ENCODE data around the gene TRA2B.

The TRA2B gene

GRCh38 chr3:185937689-185938374, at the start of gene TRA2B:
TRA2B (minus strand) TSS chr3:185938014; CDS start chr3:185937860, 154 bp downstream.
- peak; percentile 99 for DNase-seq (ENCODE audit: low read depth, low spot score)

- no peak for DNase-seq (ENCODE audit: low read depth, low spot score)
These were observed 48.5 kb upstream of the TRA2B start for GRCh38 chr3:185986198-185986777.

GRCh38 chr3:185984203-185984602, 46.4 kb upstream of the TRA2B start:
- DNase-seq (ENCODE audit: low read depth, low spot score), result no peak

GRCh38 chr3:185983495-185984141, 45.8 kb upstream of the TRA2B start:
- DNase-seq (ENCODE audit: low read depth, low spot score), result peak; percentile 83

- DNase-seq (ENCODE audit: low read depth, low spot score), result no peak
These were observed 44.8 kb upstream of the TRA2B start for GRCh38 chr3:185982632-185983031.

- no peak for DNase-seq (ENCODE audit: low read depth, low spot score)
These were observed 43.8 kb upstream of the TRA2B start for GRCh38 chr3:185981621-185982020.

- DNase-seq (ENCODE audit: low read depth, low spot score), result no peak
These were observed 41.9 kb upstream of the TRA2B start for GRCh38 chr3:185979721-185980121.

GRCh38 chr3:185978516-185978915, 40.7 kb upstream of the TRA2B start:
- DNase-seq (ENCODE audit: low read depth, low spot score), result no peak

GRCh38 chr3:185977679-185978040, 39.8 kb upstream of the TRA2B start:
- no peak for DNase-seq (ENCODE audit: low read depth, low spot score)

- peak; percentile 83 for DNase-seq (ENCODE audit: low read depth, low spot score)
These were observed 39.3 kb upstream of the TRA2B start for GRCh38 chr3:185976977-185977678.

- DNase-seq (ENCODE audit: low read depth, low spot score), result no peak
These were observed 38.3 kb upstream of the TRA2B start for GRCh38 chr3:185976100-185976499.

GRCh38 chr3:185971579-185971978, 33.8 kb upstream of the TRA2B start:
- no peak for DNase-seq (ENCODE audit: low read depth, low spot score)

GRCh38 chr3:185968168-185968567, 30.4 kb upstream of the TRA2B start:
- DNase-seq (ENCODE audit: low read depth, low spot score), result no peak

- DNase-seq (ENCODE audit: low read depth, low spot score), result no peak
These were observed 28.8 kb upstream of the TRA2B start for GRCh38 chr3:185966655-185967054.

GRCh38 chr3:185965496-185965895, 27.7 kb upstream of the TRA2B start:
- DNase-seq (ENCODE audit: low read depth, low spot score), result no peak

- DNase-seq (ENCODE audit: low read depth, low spot score), result no peak
These were observed 23.9 kb upstream of the TRA2B start for GRCh38 chr3:185961675-185962232.

GRCh38 chr3:185960522-185961288, 22.9 kb upstream of the TRA2B start:
- no peak for DNase-seq (ENCODE audit: low read depth, low spot score)

GRCh38 chr3:185959609-185960521, 22.1 kb upstream of the TRA2B start:
- DNase-seq (ENCODE audit: low read depth, low spot score), result peak; percentile 72

GRCh38 chr3:185958626-185959025, 20.8 kb upstream of the TRA2B start:
- no peak for DNase-seq (ENCODE audit: low read depth, low spot score)

- no peak for DNase-seq (ENCODE audit: low read depth, low spot score)
These were observed 18.4 kb upstream of the TRA2B start for GRCh38 chr3:185956244-185956643.
